ENCODE measurements around the gene CGB8. TPM values are rescaled to one million over a fixed set of nuclear protein-coding genes. Genes with fewer than 3 reads are reported as not detected.

The CGB8 gene
- total RNA-seq, 3 donors from 2014 or later (not counting 1 experiment from before 2014, with no cell fraction given) = not detected

DNA sequence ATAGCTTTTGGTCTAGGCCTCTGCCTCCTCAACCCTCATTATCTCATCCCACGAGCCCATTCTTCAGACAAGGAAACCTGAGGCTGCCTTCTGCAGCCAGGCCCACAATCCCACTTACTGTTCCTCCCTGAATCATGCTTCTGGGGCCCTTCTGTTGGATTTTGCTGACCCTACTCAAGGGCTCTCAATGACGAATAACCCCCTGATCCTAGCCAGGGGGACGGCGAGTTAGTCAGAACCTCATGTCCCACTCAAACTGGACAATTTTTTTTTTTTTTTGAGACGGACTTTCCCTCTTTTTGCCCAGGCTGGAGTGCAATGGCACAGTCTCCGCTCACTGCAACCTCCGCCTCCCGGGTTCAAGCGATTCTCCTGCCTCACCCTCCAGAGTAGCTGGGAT, 26.8 kb downstream of the CGB8 start:
- TF ChIP-seq CTCF (IDR thresholded peaks at IDR 0.05) = no peak
- Histone ChIP-seq H3K27ac (ENCODE audit: low read length) (no peak overlapping the region), H3K27me3 (ENCODE audit: control insufficient read depth, insufficient read depth, low read length) (peaks cover 3% of the 10 kb centered on the region), H3K9me3 (ENCODE audit: control insufficient read depth, insufficient read depth, low read length) (no peaks in the 10 kb centered on the region), H3K4me1 (ENCODE audit: control insufficient read depth, insufficient read depth, low read length) (peaks cover 33% of the 10 kb centered on the region), H3K4me3 (ENCODE audit: low read length) (no peak overlapping the region), H3K36me3 (ENCODE audit: control insufficient read depth, insufficient read depth, low read length) (no peaks in the 10 kb centered on the region)
- Mint-ChIP-seq H3K9me3 (no peaks in the 10 kb centered on the region), H3K4me1 (peaks cover 15 to 35% of the 10 kb centered on the region in 2 donors), H3K4me3 (peak overlapping the region; percentile 5), H3K27ac (no peak overlapping the region), H3K36me3 (no peaks in the 10 kb centered on the region), H3K27me3 (ENCODE audit: low read depth in 2 of 2) (peaks cover 0 to 7% of the 10 kb centered on the region in 2 donors)
- WGBS (ENCODE audit: insufficient coverage) = 88% methylated on average over 9 of the region's 9 CpGs
- ATAC-seq (no peak), DNase-seq (peak in 1 of 2 donors; percentile 2)
- intact Hi-C loops (cut with micrococcal nuclease) = no loop called here

GRCh38 chr19:49020931-49021895, 27.7 kb downstream of the CGB8 start:
- ATAC-seq = no peak

GRCh38 chr19:49020342-49020741, 28.6 kb downstream of the CGB8 start:
- Mint-ChIP-seq H3K9me3 (no peaks in the 10 kb centered on the region), H3K27me3 (ENCODE audit: low read depth in 2 of 2) (peaks cover 0 to 7% of the 10 kb centered on the region in 2 donors), H3K4me1 (peaks cover 15 to 36% of the 10 kb centered on the region in 2 donors), H3K27ac (no peak overlapping the region), H3K4me3 (no peak overlapping the region), H3K36me3 (no peaks in the 10 kb centered on the region)
- intact Hi-C loops (cut with micrococcal nuclease) = no loop called here
- H3K27ac ChIP-seq (ENCODE audit: low read length) = no peak overlapping the region
- ATAC-seq (no peak), DNase-seq (peak in 1 of 2 donors; percentile 8)
- no peak for TF ChIP-seq CTCF (IDR thresholded peaks at IDR 0.05)
- WGBS (ENCODE audit: insufficient coverage) = 89% methylated on average over 11 of the region's 11 CpGs
- no peak overlapping the region for H3K4me3 ChIP-seq (ENCODE audit: low read length)
- no peaks in the 10 kb centered on the region for H3K36me3 ChIP-seq (ENCODE audit: control insufficient read depth, insufficient read depth, low read length)
- no peaks in the 10 kb centered on the region for H3K9me3 ChIP-seq (ENCODE audit: control insufficient read depth, insufficient read depth, low read length)
- H3K4me1 ChIP-seq (ENCODE audit: control insufficient read depth, insufficient read depth, low read length) = peaks cover 33% of the 10 kb centered on the region
- peaks cover 3% of the 10 kb centered on the region for H3K27me3 ChIP-seq (ENCODE audit: control insufficient read depth, insufficient read depth, low read length)

More at GRCh38 chr19:49020931-49021895, 27.7 kb downstream of the CGB8 start:
- peaks cover 15 to 36% of the 10 kb centered on the region in 2 donors for H3K4me1 Mint-ChIP-seq
- Histone ChIP-seq H3K4me1 (ENCODE audit: control insufficient read depth, insufficient read depth, low read length) (peaks cover 33% of the 10 kb centered on the region), H3K9me3 (ENCODE audit: control insufficient read depth, insufficient read depth, low read length) (no peaks in the 10 kb centered on the region), H3K36me3 (ENCODE audit: control insufficient read depth, insufficient read depth, low read length) (no peaks in the 10 kb centered on the region), H3K4me3 (ENCODE audit: low read length) (no peak overlapping the region), H3K27me3 (ENCODE audit: control insufficient read depth, insufficient read depth, low read length) (peaks cover 3% of the 10 kb centered on the region), H3K27ac (ENCODE audit: low read length) (no peak overlapping the region)
- H3K36me3 Mint-ChIP-seq = no peaks in the 10 kb centered on the region
- 45% methylated on average over 16 of the region's 16 CpGs for WGBS (ENCODE audit: insufficient coverage)
- peaks cover 0 to 7% of the 10 kb centered on the region in 2 donors for H3K27me3 Mint-ChIP-seq (ENCODE audit: low read depth in 2 of 2)
- no peak overlapping the region for H3K4me3 Mint-ChIP-seq
- no peak for TF ChIP-seq CTCF (IDR thresholded peaks at IDR 0.05)
- peak overlapping the region in 1 of 2 donors; percentile 13 for H3K27ac Mint-ChIP-seq
- no peaks in the 10 kb centered on the region for H3K9me3 Mint-ChIP-seq
- intact Hi-C loops (cut with micrococcal nuclease) = no loop called here
- peak in 1 of 2 donors; percentile 14 for DNase-seq

Data from natural killer cell (primary cell).